Ishikawa (cell line): Measurements from ENCODE around the gene OXSR1.

Experiments
- CREB1 ChIP-seq: IDR thresholded peaks from 2 replicates; pipeline ENCODE4 v1.6.1; 2012; ENCODE audit warnings: low read depth
- EGR1 ChIP-seq: IDR thresholded peaks from 2 replicates; pipeline ENCODE4 v1.6.1; 2012
- REST ChIP-seq: IDR thresholded peaks from 2 replicates; pipeline ENCODE4 v1.6.1; 2012; ENCODE audit warnings: low read depth, mild to moderate bottlenecking
- YY1 ChIP-seq: IDR thresholded peaks from 2 replicates; pipeline ENCODE4 v1.6.1; 2012; ENCODE audit warnings: low read depth

GRCh38 chr3:38158472-38158871, 6.9 kb upstream of the OXSR1 start:
- TF ChIP-seq REST (no peak), EGR1 (no peak), YY1 (no peak), CREB1 (no peak)
